A204.1 (cell line): ENCODE measurements around the gene PRRC2A.

Experiments used
- FAIRE-seq: peaks from 2 replicates; lab custom pipeline; 2012; peaks lifted over from hg19 to GRCh38; lab: Jason Lieb, UNC

PRRC2A gene

GRCh38 chr6:31652925-31653724 is 32.6 kb downstream of the PRRC2A start:
- FAIRE-seq: peak; percentile 78

GRCh38 chr6:31654574-31655348 is 34.2 kb downstream of the PRRC2A start:
- FAIRE-seq: no peak

GRCh38 chr6:31655349-31656237 is 35.1 kb downstream of the PRRC2A start, which contains the start of gene APOM:
TSS of gene APOM (plus strand) at chr6:31655894. CDS start at chr6:31655967, 73 bp downstream.
- no peak for FAIRE-seq

GRCh38 chr6:31657406-31658157 is 37.1 kb downstream of the PRRC2A start:
- no peak for FAIRE-seq

- FAIRE-seq: no peak
Observed at GRCh38 chr6:31658158-31658688, 37.7 kb downstream of the PRRC2A start.

- FAIRE-seq: no peak
Observed at GRCh38 chr6:31658983-31659648, 38.6 kb downstream of the PRRC2A start.

GRCh38 chr6:31659649-31660380 is 39.3 kb downstream of the PRRC2A start:
- no peak for FAIRE-seq

GRCh38 chr6:31660381-31661261 is 40.1 kb downstream of the PRRC2A start, which contains the start of gene C6orf47:
TSS of gene C6orf47 (minus strand) at chr6:31660778. CDS start at chr6:31659947, 831 bp downstream.
- FAIRE-seq: no peak

- no peak for FAIRE-seq
Observed at GRCh38 chr6:31661262-31662123, 41.0 kb downstream of the PRRC2A start.

GRCh38 chr6:31662124-31662723 is 41.7 kb downstream of the PRRC2A start:
- FAIRE-seq: no peak

- no peak for FAIRE-seq
Observed at GRCh38 chr6:31663126-31663960, 42.8 kb downstream of the PRRC2A start.

- FAIRE-seq: no peak
Observed at GRCh38 chr6:31663961-31664789, 43.7 kb downstream of the PRRC2A start.

GRCh38 chr6:31664790-31665500 is 44.4 kb downstream of the PRRC2A start, which contains the start of gene GPANK1:
TSS of gene GPANK1 (minus strand) at chr6:31664997. CDS start at chr6:31664478, 519 bp downstream.
- FAIRE-seq: peak; percentile 35

- peak; percentile 59 for FAIRE-seq
Observed at GRCh38 chr6:31665501-31666336, 45.2 kb downstream of the PRRC2A start, which contains the start of gene CSNK2B. TSS of gene CSNK2B (plus strand) at chr6:31666080. CDS start at chr6:31666832, 752 bp downstream.
